H9 (cell line): ENCODE data around the gene ZBTB43. TPM values are rescaled to one million over a fixed set of nuclear protein-coding genes. Genes with fewer than 3 reads are reported as not detected.

Source experiments
- DNase-seq: peaks from one replicate; pipeline ENCODE4 v3.0.0-alpha.2; 2017
- H2AFZ ChIP-seq: one replicate; pipeline ENCODE4 v1.6.1; 2013; ENCODE audit warnings: mild to moderate bottlenecking, low read length, control low read depth, moderate library complexity
- H2AK5ac ChIP-seq: 2 replicates; pipeline ENCODE4 v1.6.1; 2013; ENCODE audit warnings: low read length, control low read depth, mixed read lengths; ENCODE audit not compliant: insufficient read length
- H2BK120ac ChIP-seq: one replicate; pipeline ENCODE4 v1.6.1; 2013; ENCODE audit warnings: low read depth, mild to moderate bottlenecking, low read length, control low read depth, inconsistent platforms; ENCODE audit not compliant: poor library complexity, severe bottlenecking
- H2BK12ac ChIP-seq: 2 replicates; pipeline ENCODE4 v1.6.1; 2013; ENCODE audit warnings: low read length, control low read depth, mixed read lengths, low read depth; ENCODE audit not compliant: insufficient read length
- H2BK15ac ChIP-seq: 2 replicates; pipeline ENCODE4 v1.6.1; 2013; ENCODE audit warnings: low read depth, low read length, control low read depth
- H2BK20ac ChIP-seq: one replicate; pipeline ENCODE4 v1.6.1; 2013; ENCODE audit warnings: low read depth, mild to moderate bottlenecking, low read length, control low read depth, inconsistent platforms; ENCODE audit not compliant: poor library complexity, severe bottlenecking
- H2BK5ac ChIP-seq: 2 replicates; pipeline ENCODE4 v1.6.1; 2013; ENCODE audit warnings: low read length, control low read depth, mixed read lengths; ENCODE audit not compliant: insufficient read length
- H3K14ac ChIP-seq: 2 replicates; pipeline ENCODE4 v1.6.1; 2013; ENCODE audit warnings: low read length, control low read depth; ENCODE audit not compliant: insufficient read depth
- H3K18ac ChIP-seq: 2 replicates; pipeline ENCODE4 v1.6.1; 2013; ENCODE audit warnings: low read depth, mild to moderate bottlenecking, mixed read lengths, low read length, control low read depth; ENCODE audit not compliant: insufficient read length
- H3K23ac ChIP-seq: 2 replicates; pipeline ENCODE4 v1.6.1; 2013; ENCODE audit warnings: low read length, control low read depth, mixed read lengths, low read depth; ENCODE audit not compliant: insufficient read length
- H3K23me2 ChIP-seq: 2 replicates; pipeline ENCODE4 v1.6.1; 2013; ENCODE audit warnings: low read depth, mild to moderate bottlenecking, mixed read lengths, low read length, control low read depth; ENCODE audit not compliant: insufficient read length, poor library complexity, severe bottlenecking
- H3K27ac ChIP-seq: 2 replicates; pipeline ENCODE4 v1.5.1; 2013; ENCODE audit warnings: low read length, control low read depth, mixed read lengths, low read depth; ENCODE audit not compliant: insufficient read length
- H3K27me3 ChIP-seq: 2 replicates; pipeline ENCODE4 v1.6.1; 2013; ENCODE audit warnings: low read length, control low read depth, inconsistent platforms; ENCODE audit not compliant: insufficient read depth
- H3K4ac ChIP-seq: 2 replicates; pipeline ENCODE4 v1.6.1; 2013; ENCODE audit warnings: low read depth, mild to moderate bottlenecking, control low read depth, inconsistent platforms, low read length, moderate library complexity
- H3K4me1 ChIP-seq: 2 replicates; pipeline ENCODE4 v1.6.1; 2013; ENCODE audit warnings: low read length, control low read depth, inconsistent platforms; ENCODE audit not compliant: insufficient read depth
- H3K4me2 ChIP-seq: 2 replicates; pipeline ENCODE4 v1.6.1; 2013; ENCODE audit warnings: low read length, control low read depth, mixed read lengths; ENCODE audit not compliant: insufficient read length, insufficient read depth
- H3K56ac ChIP-seq: 2 replicates; pipeline ENCODE4 v1.6.1; 2013; ENCODE audit warnings: low read depth, mild to moderate bottlenecking, mixed read lengths, low read length, control low read depth; ENCODE audit not compliant: insufficient read length
- H3K79me1 ChIP-seq: 2 replicates; pipeline ENCODE4 v1.6.1; 2013; ENCODE audit warnings: low read depth, mild to moderate bottlenecking, moderate library complexity, low read length, control low read depth, inconsistent platforms; ENCODE audit not compliant: insufficient read depth, poor library complexity, severe bottlenecking
- H3K79me2 ChIP-seq: 2 replicates; pipeline ENCODE4 v1.6.1; 2013; ENCODE audit warnings: low read length, control low read depth, inconsistent platforms; ENCODE audit not compliant: insufficient read depth
- H3K9ac ChIP-seq: 2 replicates; pipeline ENCODE4 v1.6.1; 2013; ENCODE audit warnings: low read length, control low read depth, mixed read lengths; ENCODE audit not compliant: insufficient read length; ENCODE audit errors: extremely low read depth
- H3K9me3 ChIP-seq: one replicate; pipeline ENCODE4 v1.6.1; 2013; ENCODE audit warnings: low read depth, low read length, inconsistent platforms; ENCODE audit not compliant: control insufficient read depth
- H3T11ph ChIP-seq: one replicate; pipeline ENCODE4 v1.6.1; 2013; ENCODE audit warnings: mild to moderate bottlenecking, low read length, control low read depth, inconsistent platforms
- H4K20me1 ChIP-seq: one replicate; pipeline ENCODE4 v1.6.1; 2013; ENCODE audit not compliant: control insufficient read depth, insufficient read length, insufficient read depth
- H4K5ac ChIP-seq: 2 replicates; pipeline ENCODE4 v1.6.1; 2013; ENCODE audit warnings: low read depth, mild to moderate bottlenecking, mixed read lengths, low read length, control low read depth; ENCODE audit not compliant: insufficient read length
- H4K8ac ChIP-seq: replicated peaks from 2 replicates; pipeline ENCODE4 v1.6.1; 2013; ENCODE audit warnings: low read length, control low read depth, mixed read lengths, low read depth; ENCODE audit not compliant: insufficient read length
- H4K91ac ChIP-seq: 2 replicates; pipeline ENCODE4 v1.6.1; 2013; ENCODE audit warnings: low read depth, mild to moderate bottlenecking, moderate library complexity, mixed read lengths, low read length, control low read depth; ENCODE audit not compliant: insufficient read length
- H3K27ac Mint-ChIP-seq, 3 experiments: 2 replicates in 2 of 3; 3 replicates in 1 of 3; pipeline ENCODE4 v1.8.0; 2020 to 2021; ENCODE audit warnings: mixed read lengths in 3 of 3, mild to moderate bottlenecking in 1 of 3, moderate library complexity in 1 of 3
- H3K27me3 Mint-ChIP-seq: 2 replicates; pipeline ENCODE4 v1.8.0; 2021; ENCODE audit warnings: low read depth, mild to moderate bottlenecking, moderate library complexity, mixed read lengths
- H3K36me3 Mint-ChIP-seq, 3 experiments: 2 replicates in 2 of 3; 3 replicates in 1 of 3; pipeline ENCODE4 v1.8.0; 2020 to 2021; ENCODE audit warnings: low read depth in 3 of 3, mixed read lengths in 3 of 3; ENCODE audit not compliant: insufficient read depth in 1 of 3
- H3K4me1 Mint-ChIP-seq, 2 experiments: 2 replicates each; pipeline ENCODE4 v1.8.0; 2020; ENCODE audit warnings: mixed read lengths in 2 of 2
- H3K4me3 Mint-ChIP-seq, 2 experiments: 2 replicates in 1 of 2; 3 replicates in 1 of 2; pipeline ENCODE4 v1.8.0; 2020 to 2021; ENCODE audit warnings: mild to moderate bottlenecking in 2 of 2, mixed read lengths in 2 of 2, moderate library complexity in 1 of 2
- H3K9me3 Mint-ChIP-seq, 2 experiments: 2 replicates in 1 of 2; 3 replicates in 1 of 2; pipeline ENCODE4 v1.8.0; 2020; ENCODE audit warnings: mild to moderate bottlenecking in 2 of 2, mixed read lengths in 2 of 2, moderate library complexity in 1 of 2
- WGBS: extraction: QIAGEN DNeasy Blood & Tissue Kit; methylation state at CpG from one replicate; pipeline ENCODE4 v1.1.7; 2013; ENCODE audit warnings: missing lambda C conversion rate, low lambda C conversion rate, mixed read lengths; ENCODE audit not compliant: insufficient read length; ENCODE audit errors: extremely low coverage; 5-methylcytosine and 5-hydroxymethylcytosine counted together
- total RNA-seq: library from RNA; stranded (reverse); gene quantifications from 2 replicates; pipeline ENCODE4 v1.2.1, GENCODE V29; 2021
- TF ChIP-seq, protein P1 (sequence below): fragments of 200-600 bp; sonication (generic); conservative IDR thresholded peaks from 3 replicates; pipeline ENCODE4 v1.8.0; 2021; ENCODE audit warnings: antibody characterized with exemption, mild to moderate bottlenecking

ZBTB43 gene
- total RNA-seq, 1 experiment from 2014 or later: 15.7 TPM

DNA sequence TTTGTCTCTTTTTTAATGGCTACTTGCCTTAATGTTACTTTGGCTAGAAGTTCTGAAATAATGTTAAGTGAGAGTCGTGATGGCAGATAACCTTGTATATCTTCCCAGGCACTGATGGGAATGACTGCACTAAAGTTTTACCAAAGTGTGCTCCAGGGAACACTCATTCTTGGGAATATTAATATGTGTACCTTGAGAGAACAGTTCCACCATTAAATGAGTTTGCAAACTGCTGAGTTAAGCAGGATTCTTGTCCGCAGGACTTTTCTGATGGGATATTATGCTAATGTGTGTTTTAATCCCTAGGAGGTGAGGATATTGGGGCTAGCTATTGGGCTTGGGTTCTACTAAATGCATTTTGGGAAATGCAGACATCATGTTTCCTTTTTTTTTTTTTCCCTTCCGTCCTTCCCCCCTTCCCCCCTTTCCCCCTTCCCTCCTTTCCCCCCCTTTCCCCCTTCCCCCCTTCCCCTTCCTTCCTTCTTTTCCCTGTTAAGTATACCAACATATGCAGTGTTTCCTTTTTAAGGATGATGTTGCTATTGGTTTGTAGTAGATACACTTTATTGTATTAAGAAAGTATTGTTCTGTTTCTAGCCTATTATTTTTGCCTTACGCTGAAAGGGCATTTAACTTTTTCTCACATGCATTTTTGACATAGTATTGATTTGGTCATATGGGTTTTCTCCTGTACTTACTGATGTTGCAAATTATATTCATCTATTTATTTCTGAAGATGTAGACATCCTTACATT, 71.1 kb downstream of the ZBTB43 start:
- H3K27ac Mint-ChIP-seq: no peak overlapping the region; a peak in 1 of 7 replicates
- no peaks in the 10 kb centered on the region for H3K4me1 ChIP-seq
- peaks cover 6% of the 10 kb centered on the region for H3K79me1 ChIP-seq
- peaks cover 17 to 21% (median 20%) of the 10 kb centered on the region in 3 experiments for H3K36me3 Mint-ChIP-seq
- no peak overlapping the region for H2BK120ac ChIP-seq
- no peak overlapping the region for H3K23ac ChIP-seq
- no peaks in the 10 kb centered on the region for H3K9me3 ChIP-seq
- no peak overlapping the region for H3K18ac ChIP-seq
- no peaks in the 10 kb centered on the region for H3K4me1 Mint-ChIP-seq
- no peak overlapping the region for H3K4me2 ChIP-seq
- H3K4me3 Mint-ChIP-seq: no peak overlapping the region
- no peak overlapping the region for H2BK20ac ChIP-seq
- no peaks in the 10 kb centered on the region for H3K79me2 ChIP-seq
- H2BK5ac ChIP-seq: no peak overlapping the region
- H3T11ph ChIP-seq: no peak overlapping the region
- no peak overlapping the region for H4K8ac ChIP-seq
- no peak overlapping the region for H2BK15ac ChIP-seq
- WGBS: no CpG with 5 or more reads among the region's 4 CpGs
- H4K20me1 ChIP-seq: no peaks in the 10 kb centered on the region
- no peak overlapping the region for H3K14ac ChIP-seq
- H4K91ac ChIP-seq: no peak overlapping the region
- no peak overlapping the region for H3K27ac ChIP-seq
- H3K23me2 ChIP-seq: no peaks in the 10 kb centered on the region
- H2AFZ ChIP-seq: no peak overlapping the region
- no peak overlapping the region for H3K56ac ChIP-seq
- peaks cover 9% of the 10 kb centered on the region in 2 experiments for H3K9me3 Mint-ChIP-seq
- no peak overlapping the region for H3K4ac ChIP-seq
- no peak overlapping the region for H2BK12ac ChIP-seq
- no peaks in the 10 kb centered on the region for H3K27me3 ChIP-seq
- H4K5ac ChIP-seq: no peak overlapping the region
- H2AK5ac ChIP-seq: no peak overlapping the region
- no peak overlapping the region for H3K9ac ChIP-seq
- no peak for DNase-seq
- TF ChIP-seq, protein P1, sequence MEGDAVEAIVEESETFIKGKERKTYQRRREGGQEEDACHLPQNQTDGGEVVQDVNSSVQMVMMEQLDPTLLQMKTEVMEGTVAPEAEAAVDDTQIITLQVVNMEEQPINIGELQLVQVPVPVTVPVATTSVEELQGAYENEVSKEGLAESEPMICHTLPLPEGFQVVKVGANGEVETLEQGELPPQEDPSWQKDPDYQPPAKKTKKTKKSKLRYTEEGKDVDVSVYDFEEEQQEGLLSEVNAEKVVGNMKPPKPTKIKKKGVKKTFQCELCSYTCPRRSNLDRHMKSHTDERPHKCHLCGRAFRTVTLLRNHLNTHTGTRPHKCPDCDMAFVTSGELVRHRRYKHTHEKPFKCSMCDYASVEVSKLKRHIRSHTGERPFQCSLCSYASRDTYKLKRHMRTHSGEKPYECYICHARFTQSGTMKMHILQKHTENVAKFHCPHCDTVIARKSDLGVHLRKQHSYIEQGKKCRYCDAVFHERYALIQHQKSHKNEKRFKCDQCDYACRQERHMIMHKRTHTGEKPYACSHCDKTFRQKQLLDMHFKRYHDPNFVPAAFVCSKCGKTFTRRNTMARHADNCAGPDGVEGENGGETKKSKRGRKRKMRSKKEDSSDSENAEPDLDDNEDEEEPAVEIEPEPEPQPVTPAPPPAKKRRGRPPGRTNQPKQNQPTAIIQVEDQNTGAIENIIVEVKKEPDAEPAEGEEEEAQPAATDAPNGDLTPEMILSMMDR: no peak
- no peaks in the 10 kb centered on the region; the same call in 1 of the 2 replicates for H3K27me3 Mint-ChIP-seq
